Peyer's patch (tissue), 4 donors: Measurements from ENCODE around the gene FNDC3B.

Experiments used
- CTCF ChIP-seq, 6 experiments: fragments of 450-650 bp in 4 of 6; fragments of 200-600 bp in 2 of 6; sonication (generic) in 1 of 6; IDR thresholded peaks; one replicate each; pipeline ENCODE4 v1.5.1; 2017 to 2019; ENCODE audit warnings: antibody characterized with exemption in 6 of 6, mild to moderate bottlenecking in 3 of 6, moderate library complexity in 1 of 6
- POLR2A ChIP-seq, 2 donors: fragments of 450-650 bp; IDR thresholded peaks; one replicate each; pipeline ENCODE4 v1.5.1; 2017; ENCODE audit warnings: antibody characterized with exemption in 2 of 2, mild to moderate bottlenecking in 2 of 2, moderate library complexity in 2 of 2

DNA sequence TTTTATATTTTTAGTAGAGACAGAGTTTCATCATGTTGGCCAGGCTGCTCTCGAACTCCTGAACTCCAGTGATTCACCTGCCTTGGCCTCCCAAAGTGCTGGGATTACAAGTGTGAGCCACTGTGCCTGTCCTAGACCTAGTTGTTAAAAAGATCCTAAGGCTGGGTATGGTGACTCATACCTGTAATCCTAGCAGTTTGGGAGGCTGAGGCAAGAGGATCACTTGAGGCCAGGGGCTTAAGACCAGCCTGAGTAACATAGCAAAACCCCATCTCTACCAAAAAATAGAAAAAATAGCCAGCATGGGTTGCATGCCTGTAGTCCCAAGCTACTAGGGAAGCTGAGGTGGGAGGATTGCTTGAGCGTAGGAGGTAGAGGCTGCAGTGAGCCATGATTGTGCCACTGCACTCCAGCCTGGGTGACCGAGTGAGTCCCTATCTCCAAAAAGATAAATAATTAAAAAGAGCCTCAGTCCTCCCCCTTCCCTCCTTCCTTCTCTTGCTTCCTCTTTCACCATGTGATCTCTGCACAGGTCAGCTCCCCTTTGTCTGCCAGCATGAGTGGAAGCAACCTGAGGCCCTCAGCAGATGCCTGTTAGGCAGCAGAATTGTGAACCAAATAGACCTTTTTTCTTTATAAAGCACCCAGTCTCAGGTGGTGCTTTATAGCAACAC, 9.8 kb upstream of the FNDC3B start:
- TF ChIP-seq POLR2A (IDR thresholded peaks at IDR 0.05): no peak
- TF ChIP-seq CTCF (IDR thresholded peaks at IDR 0.05): no peak
